Endothelial cell of umbilical vein (primary cell): ENCODE data around the gene EYS. TPM values are rescaled to one million over a fixed set of nuclear protein-coding genes. Genes with fewer than 3 reads are reported as not detected.

Experiments
- BruUV-seq: library from RNA; stranded (reverse); fragments of 400-500 nt; replicated peaks from 2 replicates; lab custom pipeline; 2021; lab: Mats Ljungman, UMichigan
- CTCF ChIA-PET: fragments of 300-600, 350-600 bp; sonication (Branson Sonifier 250); formaldehyde crosslinking; loops from one replicate; lab custom pipeline; 2021; ENCODE audit warnings: antibody characterized with exemption, inconsistent platforms; lab: Charles Lee
- POLR2A ChIA-PET: fragments of 300-600, 350-600 bp; sonication (Branson Sonifier 250); formaldehyde crosslinking; loops from one replicate; lab custom pipeline; 2021; ENCODE audit warnings: antibody characterized with exemption, inconsistent platforms; lab: Charles Lee
- DNase-seq: peaks from one replicate; pipeline ENCODE4 v3.0.0-alpha.2; 2011; ENCODE audit warnings: low read depth, low spot score
- FAIRE-seq: peaks from 2 replicates; lab custom pipeline; 2011; peaks lifted over from hg19 to GRCh38; lab: Jason Lieb, UNC
- H2AFZ ChIP-seq: 2 replicates; pipeline ENCODE4 v1.6.0; 2012; ENCODE audit warnings: low read depth, low read length, control low read depth, inconsistent platforms
- H3K27ac ChIP-seq: 2 replicates; pipeline ENCODE4 v1.5.1; 2011; ENCODE audit warnings: low read depth, mild to moderate bottlenecking, control low read depth, low read length, moderate library complexity; ENCODE audit not compliant: insufficient read depth
- H3K27me3 ChIP-seq, 2 experiments: 2 replicates each; pipeline versions ENCODE4 v1.6.0 to v1.6.1; 2011; ENCODE audit warnings: low read length in 2 of 2, mixed read lengths in 1 of 2; ENCODE audit not compliant: control insufficient read depth in 2 of 2, insufficient read depth in 2 of 2
- H3K36me3 ChIP-seq, 2 experiments: 2 replicates in 1 of 2; 3 replicates in 1 of 2; pipeline ENCODE4 v1.5.1; 2011; ENCODE audit warnings: low read length in 2 of 2, mild to moderate bottlenecking in 1 of 2, moderate library complexity in 1 of 2; ENCODE audit not compliant: control insufficient read depth in 2 of 2, insufficient read depth in 2 of 2; ENCODE audit errors: extremely low read depth in 1 of 2
- H3K4me1 ChIP-seq: 3 replicates; pipeline ENCODE4 v1.5.1; 2011; ENCODE audit warnings: mild to moderate bottlenecking, low read length; ENCODE audit not compliant: control insufficient read depth, insufficient read depth; ENCODE audit errors: extremely low read depth
- H3K4me2 ChIP-seq: 2 replicates; pipeline ENCODE4 v1.6.1; 2011; ENCODE audit warnings: low read length, control low read depth, mixed read lengths; ENCODE audit not compliant: insufficient read depth
- H3K4me3 ChIP-seq, 3 experiments: fragments of 200-600 bp in 1 of 3; sonication (generic), shearing (Covaris generic) in 1 of 3; replicated peaks in 1 of 3; 2 replicates each; pipeline ENCODE4 v1.5.1; 2011 to 2016; ENCODE audit warnings: control low read depth in 3 of 3, low read length in 3 of 3, mild to moderate bottlenecking in 2 of 3, inconsistent platforms in 1 of 3, low read depth in 1 of 3, moderate library complexity in 1 of 3; ENCODE audit not compliant: insufficient read depth in 1 of 3
- H3K79me2 ChIP-seq: 2 replicates; pipeline ENCODE4 v1.6.0; 2012; ENCODE audit warnings: low read length, inconsistent platforms; ENCODE audit not compliant: control insufficient read depth, insufficient read depth
- H3K9ac ChIP-seq: replicated peaks from 2 replicates; pipeline ENCODE3; 2011; ENCODE audit warnings: low read length, control low read depth; ENCODE audit not compliant: insufficient read depth; ENCODE audit errors: extremely low read depth
- H3K9me1 ChIP-seq: replicated peaks from 3 replicates; pipeline ENCODE4 v1.6.0; 2011; ENCODE audit warnings: mild to moderate bottlenecking, low read length; ENCODE audit not compliant: control insufficient read depth, insufficient read depth; ENCODE audit errors: extremely low read depth
- H3K9me3 ChIP-seq: replicated peaks from 2 replicates; pipeline ENCODE4 v1.5.1; 2012; ENCODE audit warnings: low read length, inconsistent platforms; ENCODE audit not compliant: control insufficient read depth, insufficient read depth
- H4K20me1 ChIP-seq: replicated peaks from 2 replicates; pipeline ENCODE3; 2011; ENCODE audit warnings: mild to moderate bottlenecking, low read length; ENCODE audit not compliant: control insufficient read depth, insufficient read depth; ENCODE audit errors: extremely low read depth
- CTCF ChIP-seq, 2 donors: IDR thresholded peaks; 1 replicate in 1 of 2; 2 replicates in 1 of 2; pipeline ENCODE4 v1.5.1; 2011; ENCODE audit warnings: low read length in 2 of 2, mild to moderate bottlenecking in 2 of 2, moderate library complexity in 2 of 2, control low read depth in 1 of 2, inconsistent platforms in 1 of 2, low read depth in 1 of 2; ENCODE audit not compliant: insufficient read depth in 1 of 2; ENCODE audit errors: extremely low read depth in 1 of 2
- EZH2 ChIP-seq: IDR thresholded peaks from 2 replicates; pipeline ENCODE4 v1.6.1; 2012; ENCODE audit warnings: borderline replicate concordance, low read depth, mild to moderate bottlenecking, moderate library complexity, low read length, inconsistent platforms; ENCODE audit not compliant: severe bottlenecking
- FOS ChIP-seq: IDR thresholded peaks from 2 replicates; pipeline ENCODE4 v1.6.1; 2011; ENCODE audit warnings: mild to moderate bottlenecking, low read length, moderate library complexity, borderline replicate concordance; ENCODE audit not compliant: insufficient read depth
- GATA2 ChIP-seq: IDR thresholded peaks from 2 replicates; pipeline ENCODE4 v1.7.0; 2011; ENCODE audit warnings: low read depth, mild to moderate bottlenecking, moderate library complexity, mixed read lengths, low read length; ENCODE audit not compliant: insufficient read length, insufficient read depth
- JUN ChIP-seq: IDR thresholded peaks from 2 replicates; pipeline ENCODE4 v1.6.1; 2011; ENCODE audit warnings: borderline replicate concordance, low read depth; ENCODE audit not compliant: insufficient read length, insufficient read depth
- MAX ChIP-seq: IDR thresholded peaks from 2 replicates; pipeline ENCODE4 v1.6.1; 2011; ENCODE audit not compliant: insufficient read depth, insufficient read length
- MYC ChIP-seq: IDR thresholded peaks from one replicate; pipeline ENCODE4 v1.6.1; 2011; ENCODE audit warnings: mild to moderate bottlenecking, low read depth, low read length
- POLR2A ChIP-seq: IDR thresholded peaks from 2 replicates; pipeline ENCODE4 v1.6.1; 2012; ENCODE audit warnings: low read depth, mild to moderate bottlenecking, control low read depth, low read length
- POLR2AphosphoS5 ChIP-seq: IDR thresholded peaks from 2 replicates; pipeline ENCODE4 v1.6.1; 2012; ENCODE audit warnings: low read depth, mild to moderate bottlenecking, control low read depth, low read length, moderate library complexity; ENCODE audit not compliant: insufficient read depth
- dilution Hi-C: fragments of 300-500 bp; cut with MboI; formaldehyde crosslinking; loops from one replicate; pipeline ENCODE4 v1.15.0; 2019; ENCODE audit warnings: low sequenced_read_pairs; ENCODE audit not compliant: extremely low pct_ligation_motif_present
- intact Hi-C: fragments of 100-400 bp; cut with micrococcal nuclease; formaldehyde crosslinking; loops from one replicate; pipeline ENCODE4 v1.10.0; 2022
- polyA plus RNA-seq, 4 experiments: library from polyadenylated mRNA; depleted of rRNA in 3 of 4; stranded (reverse) in 3 of 4; unstranded in 1 of 4; fragments of >200 nt; gene quantifications; 2 replicates each; pipeline versions ENCODE4 v1.2.1 to v1.2.3, GENCODE V29; 2011 to 2012; ENCODE audit warnings: missing spikeins in 1 of 4
- total RNA-seq: library from RNA; stranded (reverse); gene quantifications from 2 replicates; pipeline ENCODE4 v1.2.3, GENCODE V29; 2021

Gene EYS
- total and polyA plus RNA-seq, 2 donors (not counting 3 experiments of a cell fraction or from before 2014, with no cell fraction given) = 0.01 to 0.27 TPM

GRCh38 chr6:63734923-63735322, 1972.1 kb downstream of the EYS start:
- H3K27ac ChIP-seq = no peak overlapping the region
- peaks cover 20% of the 10 kb centered on the region for H3K4me1 ChIP-seq
- H3K4me3 ChIP-seq = no peak overlapping the region
- intact Hi-C loops = loop anchor here (5.0 kb wide), 1 partner anchor 98 kb away; the partner anchor contains the start of gene PHF3
- FAIRE-seq (no peak), DNase-seq (no peak)
- no peak for TF ChIP-seq CTCF (IDR thresholded peaks at IDR 0.05; ENCODE audit: extremely low read depth in 1 of 2, insufficient read depth in 1 of 2, low read depth in 1 of 2, low read length in 2 of 2)
- TF ChIP-seq MYC = no peak
- TF ChIP-seq MAX = no peak
- no peak for TF ChIP-seq POLR2AphosphoS5
- no peak for TF ChIP-seq POLR2A
- TF ChIP-seq GATA2 = no peak
- no peak for TF ChIP-seq EZH2
- TF ChIP-seq JUN = no peak
- no peak for TF ChIP-seq FOS
- no peaks in the 10 kb centered on the region for H3K9me3 ChIP-seq
- dilution Hi-C loops = no loop called here
- no peaks in the 10 kb centered on the region for H3K79me2 ChIP-seq
- POLR2A ChIA-PET = no interaction called here
- H3K9me1 ChIP-seq = no peaks in the 10 kb centered on the region
- CTCF ChIA-PET = no interaction called here
- no peaks in the 10 kb centered on the region for H4K20me1 ChIP-seq
- no peak overlapping the region for H3K4me2 ChIP-seq
- no TSS peak for BruUV-seq
- no peaks in the 10 kb centered on the region for H3K27me3 ChIP-seq
- H3K36me3 ChIP-seq = no peaks in the 10 kb centered on the region
- H3K9ac ChIP-seq = no peak overlapping the region
- no peak overlapping the region for H2AFZ ChIP-seq
